Sigmoid colon (tissue), 4 donors: Measurements from ENCODE around the gene CTIF.

Source experiments
- EP300 ChIP-seq, 4 donors: sonication (generic); formaldehyde crosslinking; IDR thresholded peaks; one replicate each; pipeline ENCODE4 v1.6.1; 2017; ENCODE audit warnings: antibody characterized with exemption in 4 of 4
- POLR2AphosphoS5 ChIP-seq, 4 donors: sonication (generic); formaldehyde crosslinking; IDR thresholded peaks; one replicate each; pipeline ENCODE4 v1.6.1; 2017; ENCODE audit warnings: antibody characterized with exemption in 4 of 4

DNA sequence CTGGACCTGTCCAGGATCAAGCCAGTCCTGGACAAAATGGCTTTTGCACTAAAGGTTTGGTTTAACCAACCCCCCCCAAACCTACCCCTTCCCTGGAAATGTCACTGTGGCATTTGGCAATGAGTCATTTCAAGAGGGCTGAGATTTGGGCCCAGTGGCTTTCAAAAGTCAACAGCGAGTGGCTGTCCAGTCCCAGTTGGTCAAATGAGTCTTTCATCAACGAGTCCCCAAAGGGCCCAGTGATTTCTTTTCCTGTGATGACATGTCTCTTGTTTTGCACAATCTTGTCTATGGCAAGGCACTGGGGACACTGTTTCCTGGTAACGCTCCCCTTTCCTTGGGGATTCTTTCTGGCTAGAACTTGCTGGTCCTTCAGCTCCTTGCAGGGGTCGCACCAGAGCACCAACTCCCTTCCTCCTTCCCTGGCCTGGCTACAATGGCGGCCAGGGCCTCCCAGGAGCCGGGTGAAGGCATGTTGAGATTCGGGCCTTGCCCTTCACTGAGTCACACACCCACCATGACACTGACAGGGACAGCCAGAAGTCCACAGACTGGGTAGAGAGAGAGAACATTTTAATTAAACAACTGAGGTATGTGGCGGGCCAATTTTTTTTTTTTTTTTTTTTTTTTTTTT, 324.7 kb downstream of the CTIF start:
- TF ChIP-seq POLR2AphosphoS5 (IDR thresholded peaks at IDR 0.05) = no peak
- TF ChIP-seq EP300 (IDR thresholded peaks at IDR 0.05) = no peak
